ENCODE data around the gene GRID2.

GRID2 gene

GRCh38 chr4:92524131-92524530, 220.4 kb downstream of the GRID2 start:
- DNase-seq (ENCODE audit: low spot score): no peak

DNA sequence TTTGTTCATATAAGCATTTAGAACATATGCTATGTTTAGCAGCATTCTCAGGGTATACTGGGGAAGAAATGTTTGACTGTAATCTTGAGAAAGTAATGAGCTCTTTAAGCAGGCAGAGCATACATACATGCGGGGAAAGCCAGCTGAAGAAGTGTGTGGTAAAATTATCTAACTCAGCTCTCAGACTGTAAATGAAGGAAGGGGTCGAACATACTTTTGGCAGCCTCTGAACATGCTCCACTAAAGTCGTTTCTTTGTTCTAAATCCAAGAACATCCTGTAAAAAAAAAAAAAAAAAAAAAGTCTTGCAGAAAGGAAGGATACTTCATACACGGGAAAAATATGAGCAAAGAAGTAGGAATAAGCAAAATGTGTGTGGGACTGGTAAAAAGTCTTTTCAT, 224.8 kb downstream of the GRID2 start:
- no peak for DNase-seq (ENCODE audit: low spot score)

- DNase-seq (ENCODE audit: low spot score): no peak
These were observed 225.7 kb downstream of the GRID2 start for GRCh38 chr4:92529510-92529909.

GRCh38 chr4:92535599-92535998, 231.8 kb downstream of the GRID2 start:
- DNase-seq (ENCODE audit: low spot score): no peak

DNA sequence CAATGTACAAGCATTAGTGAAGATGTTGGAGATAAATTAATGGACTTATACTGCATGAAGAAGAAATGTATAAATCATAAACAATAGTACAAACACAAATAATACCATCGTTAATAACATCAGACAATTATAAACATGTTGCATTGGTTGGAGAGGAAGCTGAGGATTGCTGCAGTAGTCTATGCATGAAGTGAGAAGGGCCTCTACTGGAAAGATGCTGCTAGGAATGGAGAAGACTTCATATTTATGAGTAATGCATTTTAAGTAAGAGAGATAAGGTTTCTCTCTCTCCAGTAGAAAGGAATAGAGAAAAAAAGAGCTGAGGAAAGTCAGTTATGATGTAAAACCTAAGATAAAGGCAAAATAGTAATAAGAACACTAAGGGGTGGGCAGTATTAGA, 247.8 kb downstream of the GRID2 start:
- DNase-seq (ENCODE audit: low spot score): no peak

- no peak for DNase-seq (ENCODE audit: low spot score)
These were observed 262.5 kb downstream of the GRID2 start for GRCh38 chr4:92566269-92566668.

DNA sequence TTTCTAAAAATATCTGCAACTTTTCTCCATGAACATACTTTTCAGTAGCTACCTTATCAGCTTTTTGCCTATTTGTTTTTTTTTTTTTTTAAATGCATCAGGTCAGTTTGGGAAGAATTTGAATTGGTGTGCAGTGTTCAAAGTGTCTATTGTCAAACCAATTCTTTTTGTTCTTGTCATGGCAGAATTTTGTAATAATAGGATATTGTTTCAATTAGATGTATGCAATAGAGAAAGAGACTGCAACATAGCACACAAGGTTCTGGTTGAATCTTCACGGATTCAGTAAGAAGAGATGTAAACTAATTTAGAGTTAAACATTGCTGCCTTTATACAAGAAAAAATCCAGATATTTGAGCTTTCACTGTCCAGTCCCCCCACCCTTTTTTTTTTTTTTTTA, 277.1 kb downstream of the GRID2 start:
- no peak for DNase-seq (ENCODE audit: low spot score)

DNA sequence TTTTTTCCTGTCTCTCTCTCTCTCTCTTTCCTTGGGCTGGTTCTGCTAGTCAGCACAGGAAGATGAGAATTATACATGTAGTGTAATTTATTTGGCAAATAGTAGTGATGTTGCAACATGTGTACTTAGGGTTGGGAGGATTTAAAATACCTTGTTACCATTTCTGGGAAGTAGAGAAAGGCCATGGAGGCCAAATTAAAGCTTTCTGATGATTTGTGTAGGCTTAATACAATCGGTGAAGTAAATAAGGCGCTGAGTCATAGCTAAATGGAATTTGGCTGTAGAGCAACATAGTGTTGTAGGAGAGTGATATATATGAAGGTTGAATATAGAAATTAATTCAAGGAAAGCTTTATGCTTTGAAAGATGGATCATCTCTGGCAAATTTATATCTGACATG, 295.3 kb downstream of the GRID2 start:
- DNase-seq (ENCODE audit: low spot score): no peak

DNA sequence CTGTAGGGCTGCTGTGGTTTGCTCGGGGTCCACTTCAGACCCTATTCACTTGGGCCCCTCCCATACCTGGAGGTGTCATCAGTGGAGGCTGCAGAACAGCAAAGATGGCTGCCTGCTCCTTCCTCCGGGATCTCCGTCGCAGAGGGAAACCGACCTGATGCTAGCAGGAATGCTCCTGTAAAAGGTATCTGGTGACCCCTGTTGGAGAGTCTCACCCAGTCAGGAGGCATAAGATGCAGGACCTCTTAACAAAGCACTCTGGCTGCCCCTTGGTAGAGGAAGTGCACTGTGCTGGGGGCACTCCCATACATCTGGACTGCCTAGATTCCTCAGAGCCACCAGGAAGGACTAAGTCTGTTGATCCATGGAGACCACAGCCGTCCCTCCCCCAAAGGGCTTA, 296.9 kb downstream of the GRID2 start:
- DNase-seq (ENCODE audit: low spot score): no peak

- no peak for DNase-seq (ENCODE audit: low spot score)
These were observed 302.5 kb downstream of the GRID2 start for GRCh38 chr4:92606227-92606626.

GRCh38 chr4:92615049-92615448, 311.3 kb downstream of the GRID2 start:
- no peak for DNase-seq (ENCODE audit: low spot score)

GRCh38 chr4:92618968-92619367, 315.2 kb downstream of the GRID2 start:
- no peak for DNase-seq (ENCODE audit: low spot score)

- DNase-seq (ENCODE audit: low spot score): no peak
These were observed 325.5 kb downstream of the GRID2 start for GRCh38 chr4:92629302-92629701.

DNA sequence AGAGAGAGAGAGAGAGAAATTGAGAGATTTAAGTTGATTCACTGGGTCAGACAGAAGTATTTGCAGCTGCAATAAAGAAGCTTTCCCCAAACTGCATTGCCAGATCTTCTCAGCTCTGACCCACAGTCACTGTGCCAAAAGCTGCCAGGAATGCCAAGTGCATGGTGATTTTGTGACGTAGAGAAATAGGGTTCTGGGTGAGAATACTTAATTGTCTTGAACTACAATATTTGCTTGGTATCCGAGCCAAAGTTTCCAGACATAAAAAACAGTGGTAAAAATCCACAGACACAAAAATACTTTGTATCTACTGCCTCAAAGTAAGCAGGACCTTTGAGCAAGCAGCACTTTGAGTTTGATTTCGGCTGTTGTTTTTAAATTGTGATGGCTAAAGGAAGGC, 331.1 kb downstream of the GRID2 start:
- DNase-seq (ENCODE audit: low spot score): no peak

DNA sequence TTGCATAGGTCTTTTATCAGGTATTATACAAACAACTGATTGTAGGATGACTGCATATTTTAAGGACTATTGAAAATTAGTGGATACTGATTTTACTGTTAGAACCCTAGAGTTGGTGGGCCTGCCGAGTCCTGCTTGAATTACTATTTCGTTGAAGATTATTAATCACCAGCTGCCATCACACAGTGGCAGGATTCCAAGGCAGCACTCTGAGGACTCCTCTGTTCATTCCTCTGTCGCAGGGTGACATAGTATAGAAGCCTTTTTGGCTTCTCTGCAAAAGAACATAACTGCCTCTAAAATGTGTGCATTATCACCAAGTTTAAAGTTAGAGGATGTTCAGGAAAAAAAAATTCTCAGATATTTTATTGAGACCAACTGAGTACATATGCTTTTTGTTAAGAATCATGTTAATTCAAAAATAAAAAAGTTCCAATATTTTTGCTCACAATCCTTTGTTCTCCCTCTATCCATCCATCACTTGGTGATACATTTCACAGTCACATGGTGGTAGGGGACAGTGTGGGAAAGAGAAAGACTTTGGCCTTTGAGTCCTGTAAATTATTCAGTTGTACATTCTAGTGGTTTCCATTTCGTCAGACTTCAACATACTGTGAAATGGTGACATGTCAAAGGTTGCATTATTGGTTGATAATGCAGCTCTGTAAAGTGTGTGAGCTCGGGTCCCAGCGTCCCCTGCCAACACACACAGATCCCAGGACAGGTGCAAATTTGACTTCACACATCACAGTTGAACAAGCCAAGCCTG, 332.5 kb downstream of the GRID2 start:
- no peak for DNase-seq (ENCODE audit: low spot score)

DNA sequence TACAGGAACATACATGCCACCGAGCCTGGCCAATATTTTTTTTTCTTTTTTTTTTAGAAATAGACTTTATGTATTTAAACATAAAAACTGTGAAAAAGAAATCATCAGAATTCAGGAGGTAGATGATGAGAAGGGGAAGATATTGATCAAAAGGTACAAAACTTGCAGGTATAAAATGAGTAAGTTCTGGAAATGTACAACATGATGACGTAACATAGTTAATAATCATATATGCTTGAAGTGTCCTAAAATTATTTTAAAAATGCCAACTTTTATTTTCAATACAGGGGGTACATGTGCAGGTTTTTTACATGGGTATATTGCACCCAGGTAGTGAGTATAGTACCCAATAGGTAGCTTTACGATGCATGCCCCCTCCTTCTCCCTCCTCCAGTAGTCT, 337.6 kb downstream of the GRID2 start:
- no peak for DNase-seq (ENCODE audit: low spot score)

GRCh38 chr4:92646826-92647225, 343.1 kb downstream of the GRID2 start:
- DNase-seq (ENCODE audit: low spot score): no peak

DNA sequence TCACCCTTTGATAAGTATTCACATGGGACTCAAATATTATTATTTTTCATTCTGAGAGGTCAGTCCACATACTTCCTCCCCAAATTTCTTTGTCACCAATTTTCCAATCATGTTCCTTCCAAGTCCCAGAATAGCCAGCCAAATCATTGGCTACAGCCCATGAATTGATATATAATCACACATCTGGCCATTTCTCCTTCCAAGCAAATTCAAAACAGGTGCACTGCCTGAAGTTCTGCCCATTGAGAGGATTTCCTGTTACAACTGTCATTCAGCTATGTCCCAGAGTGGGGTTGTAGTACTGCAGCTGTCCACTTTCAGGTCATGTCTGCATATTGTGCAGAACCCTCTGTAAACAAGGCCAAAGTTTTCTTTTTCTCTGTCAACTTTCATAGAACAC, 347.8 kb downstream of the GRID2 start:
- DNase-seq (ENCODE audit: low spot score): no peak

DNA sequence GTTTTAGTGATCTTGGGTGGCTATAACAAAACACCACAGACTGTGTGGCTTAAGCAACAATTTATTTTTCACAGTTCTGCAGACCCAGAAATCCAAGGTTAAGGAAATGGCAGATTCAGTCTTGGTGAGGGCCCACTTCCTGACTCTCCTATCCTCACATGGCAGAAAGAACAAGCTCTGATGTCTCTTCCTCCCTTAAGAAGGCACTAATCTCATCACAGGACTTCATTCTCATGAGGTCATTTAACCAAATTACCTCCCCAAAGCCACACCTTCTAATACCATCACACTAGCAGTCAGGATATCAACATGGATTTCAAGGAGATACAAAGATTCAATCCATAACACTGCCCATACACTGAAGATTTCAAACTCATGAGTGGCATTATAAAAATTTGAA, 350.3 kb downstream of the GRID2 start:
- DNase-seq (ENCODE audit: low spot score): no peak

DNA sequence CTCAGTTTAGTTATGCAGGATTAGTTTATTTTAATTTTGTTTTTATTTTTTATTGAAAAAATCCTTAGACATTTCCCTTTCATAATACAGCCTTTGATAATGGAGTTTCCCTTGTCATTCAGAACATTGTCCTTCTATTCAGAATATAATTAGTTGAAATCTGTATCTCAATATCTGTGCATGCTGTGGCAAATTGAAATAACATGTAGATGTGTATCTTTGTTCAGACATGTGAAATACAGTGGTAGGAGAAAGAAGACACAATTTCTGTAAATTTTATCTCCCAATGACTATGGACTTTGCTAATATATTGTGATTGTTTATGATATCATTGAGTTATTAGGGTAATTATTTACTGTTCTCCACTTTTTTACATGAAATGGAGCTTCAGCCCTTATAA, 353.9 kb downstream of the GRID2 start:
- no peak for DNase-seq (ENCODE audit: low spot score)

DNA sequence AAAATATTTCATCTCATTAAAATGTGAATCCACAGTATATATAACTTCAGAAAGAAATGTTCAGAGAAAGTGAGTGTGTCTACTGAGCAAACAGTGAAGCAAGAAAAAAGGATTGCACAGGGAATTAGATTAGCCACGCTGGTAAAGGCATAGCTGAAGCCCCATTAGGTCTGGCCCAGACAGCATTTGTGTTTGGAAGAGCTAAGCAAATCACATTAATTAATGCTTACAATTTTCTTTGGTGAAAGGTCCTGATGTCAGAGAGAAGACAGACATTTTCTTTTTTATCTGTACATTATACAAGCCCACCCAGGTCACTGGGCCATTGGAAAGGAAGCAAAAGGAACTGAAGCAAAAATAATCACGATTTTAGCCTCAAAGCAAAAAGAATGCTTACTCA, 354.6 kb downstream of the GRID2 start:
- no peak for DNase-seq (ENCODE audit: low spot score)

- no peak for DNase-seq (ENCODE audit: low spot score)
These were observed 374.0 kb downstream of the GRID2 start for GRCh38 chr4:92677805-92678204.

DNA sequence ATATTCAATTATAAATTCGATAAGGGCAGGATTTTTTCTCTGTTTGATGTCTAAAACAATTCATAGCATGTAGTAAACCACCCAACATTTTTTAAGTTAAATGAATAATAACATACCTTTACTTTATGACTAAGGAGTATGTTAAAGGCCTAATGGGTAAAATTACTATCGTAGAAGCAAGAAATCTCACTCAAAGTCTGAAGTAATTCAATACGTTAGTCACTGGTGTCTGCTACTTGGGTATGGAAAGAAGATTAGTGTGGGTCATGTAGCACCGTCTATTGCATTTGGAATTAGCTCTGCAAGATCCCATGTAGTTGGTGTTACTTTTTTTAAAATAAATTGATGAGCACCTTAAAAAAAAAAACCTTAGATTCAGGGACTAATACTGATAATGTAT, 374.5 kb downstream of the GRID2 start:
- no peak for DNase-seq (ENCODE audit: low spot score)

- DNase-seq (ENCODE audit: low spot score): no peak
These were observed 375.4 kb downstream of the GRID2 start for GRCh38 chr4:92679149-92679548.

GRCh38 chr4:92714640-92715039, 410.9 kb downstream of the GRID2 start:
- DNase-seq (ENCODE audit: low spot score): no peak
